A549 (cell line): ENCODE measurements around the gene DCLK1.

ENCODE experiments used
- EP300 ChIP-seq, 2 experiments: fragments of >200 bp; sonication (Bioruptor Twin); formaldehyde crosslinking; IDR thresholded peaks; 2 replicates in 1 of 2; 3 replicates in 1 of 2; pipeline ENCODE4 v1.6.1; 2016 to 2017
- KDM1A ChIP-seq: fragments of 200-600 bp; sonication (generic); IDR thresholded peaks from 2 replicates; pipeline ENCODE4 v1.6.1; 2016; ENCODE audit warnings: low read depth, mild to moderate bottlenecking
- NR3C1 ChIP-seq: fragments of >200 bp; sonication (Bioruptor Twin); formaldehyde crosslinking; IDR thresholded peaks from 3 replicates; pipeline ENCODE4 v1.6.1; 2017
- PHF8 ChIP-seq: fragments of 200-600 bp; sonication (generic); IDR thresholded peaks from 2 replicates; pipeline ENCODE4 v1.6.1; 2016; ENCODE audit warnings: low read depth, mild to moderate bottlenecking, antibody characterized with exemption, moderate library complexity, borderline replicate concordance
- POLR2A ChIP-seq: IDR thresholded peaks from 2 replicates; pipeline ENCODE4 v1.6.1; 2012; ENCODE audit warnings: mild to moderate bottlenecking, low read length
- TP53 ChIP-seq: fragments of 250-450 bp; sonication (Bioruptor Pico); IDR thresholded peaks from 2 replicates; pipeline ENCODE4 v1.5.0; 2021; ENCODE audit warnings: mild to moderate bottlenecking, moderate library complexity
- ZNF302 ChIP-seq: fragments of 250-450 bp; sonication (Bioruptor Pico); IDR thresholded peaks from 2 replicates; pipeline ENCODE4 v1.9.0; 2021; ENCODE audit warnings: inconsistent platforms, mild to moderate bottlenecking, moderate library complexity
- TF ChIP-seq, protein P1 (sequence below): fragments of >200 bp; sonication (Bioruptor Twin); formaldehyde crosslinking; IDR thresholded peaks from 3 replicates; pipeline ENCODE4 v1.5.1; 2016
- TF ChIP-seq, protein P2 (sequence below): IDR thresholded peaks from 2 replicates; pipeline ENCODE4 v1.6.1; 2012
- TF ChIP-seq, protein P3 (sequence below): fragments of 250-450 bp; sonication (Bioruptor Pico); IDR thresholded peaks from 2 replicates; pipeline ENCODE4 v1.5.0; 2020; ENCODE audit warnings: low read depth, mild to moderate bottlenecking, moderate library complexity
- TF ChIP-seq, protein P4 (sequence below): fragments of 450-650 bp; IDR thresholded peaks from 2 replicates; pipeline ENCODE4 v1.6.1; 2014; ENCODE audit warnings: antibody characterized with exemption
- TF ChIP-seq, protein P5 (sequence below): fragments of 150-350 bp; IDR thresholded peaks from 2 replicates; pipeline ENCODE4 v1.6.1; 2014; ENCODE audit warnings: low read depth, mild to moderate bottlenecking, low read length

DNA sequence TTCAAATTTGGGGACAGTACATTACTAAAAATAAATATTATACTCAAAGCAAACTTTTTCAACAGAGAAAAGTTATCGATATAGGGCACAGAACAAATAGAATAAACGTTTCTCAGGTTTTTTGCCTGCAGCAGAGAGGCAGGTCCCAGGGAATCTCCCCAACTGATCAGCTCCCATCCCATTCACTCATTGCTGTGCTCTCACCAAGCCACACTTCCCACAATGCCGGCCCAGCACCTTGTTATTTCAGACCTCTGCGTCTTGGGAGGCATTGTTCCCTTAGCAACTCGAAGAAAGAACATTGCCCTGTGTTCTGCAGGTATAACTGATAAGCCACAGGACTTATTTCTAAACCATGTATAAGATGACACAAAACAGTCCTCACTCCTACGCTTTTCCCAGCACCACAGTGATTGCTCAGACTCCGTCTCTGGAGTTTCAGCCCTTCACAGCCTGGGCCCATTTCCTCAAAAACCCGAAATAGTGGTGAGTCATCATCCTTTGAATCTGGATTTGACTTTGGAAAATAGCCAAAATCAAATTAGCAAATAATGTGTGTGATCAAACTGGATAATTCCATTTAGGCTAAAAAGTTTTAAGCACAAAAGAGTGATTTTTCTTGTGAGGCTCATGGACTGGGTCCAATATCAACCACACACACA is 100.4 kb downstream of the DCLK1 start:
- TF ChIP-seq KDM1A (no peak), NR3C1 (no peak), ZNF302 (CRISPR knock-in tag) (no peak), PHF8 (no peak), POLR2A (no peak), EP300 (IDR thresholded peaks at IDR 0.05) (no peak), TP53 (no peak)
- TF ChIP-seq, protein P1, sequence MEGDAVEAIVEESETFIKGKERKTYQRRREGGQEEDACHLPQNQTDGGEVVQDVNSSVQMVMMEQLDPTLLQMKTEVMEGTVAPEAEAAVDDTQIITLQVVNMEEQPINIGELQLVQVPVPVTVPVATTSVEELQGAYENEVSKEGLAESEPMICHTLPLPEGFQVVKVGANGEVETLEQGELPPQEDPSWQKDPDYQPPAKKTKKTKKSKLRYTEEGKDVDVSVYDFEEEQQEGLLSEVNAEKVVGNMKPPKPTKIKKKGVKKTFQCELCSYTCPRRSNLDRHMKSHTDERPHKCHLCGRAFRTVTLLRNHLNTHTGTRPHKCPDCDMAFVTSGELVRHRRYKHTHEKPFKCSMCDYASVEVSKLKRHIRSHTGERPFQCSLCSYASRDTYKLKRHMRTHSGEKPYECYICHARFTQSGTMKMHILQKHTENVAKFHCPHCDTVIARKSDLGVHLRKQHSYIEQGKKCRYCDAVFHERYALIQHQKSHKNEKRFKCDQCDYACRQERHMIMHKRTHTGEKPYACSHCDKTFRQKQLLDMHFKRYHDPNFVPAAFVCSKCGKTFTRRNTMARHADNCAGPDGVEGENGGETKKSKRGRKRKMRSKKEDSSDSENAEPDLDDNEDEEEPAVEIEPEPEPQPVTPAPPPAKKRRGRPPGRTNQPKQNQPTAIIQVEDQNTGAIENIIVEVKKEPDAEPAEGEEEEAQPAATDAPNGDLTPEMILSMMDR = no peak
- TF ChIP-seq, protein P2, sequence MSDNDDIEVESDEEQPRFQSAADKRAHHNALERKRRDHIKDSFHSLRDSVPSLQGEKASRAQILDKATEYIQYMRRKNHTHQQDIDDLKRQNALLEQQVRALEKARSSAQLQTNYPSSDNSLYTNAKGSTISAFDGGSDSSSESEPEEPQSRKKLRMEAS = no peak
- TF ChIP-seq, protein P3, sequence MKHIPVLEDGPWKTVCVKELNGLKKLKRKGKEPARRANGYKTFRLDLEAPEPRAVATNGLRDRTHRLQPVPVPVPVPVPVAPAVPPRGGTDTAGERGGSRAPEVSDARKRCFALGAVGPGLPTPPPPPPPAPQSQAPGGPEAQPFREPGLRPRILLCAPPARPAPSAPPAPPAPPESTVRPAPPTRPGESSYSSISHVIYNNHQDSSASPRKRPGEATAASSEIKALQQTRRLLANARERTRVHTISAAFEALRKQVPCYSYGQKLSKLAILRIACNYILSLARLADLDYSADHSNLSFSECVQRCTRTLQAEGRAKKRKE (CRISPR knock-in tag) = no peak
- TF ChIP-seq, protein P4, sequence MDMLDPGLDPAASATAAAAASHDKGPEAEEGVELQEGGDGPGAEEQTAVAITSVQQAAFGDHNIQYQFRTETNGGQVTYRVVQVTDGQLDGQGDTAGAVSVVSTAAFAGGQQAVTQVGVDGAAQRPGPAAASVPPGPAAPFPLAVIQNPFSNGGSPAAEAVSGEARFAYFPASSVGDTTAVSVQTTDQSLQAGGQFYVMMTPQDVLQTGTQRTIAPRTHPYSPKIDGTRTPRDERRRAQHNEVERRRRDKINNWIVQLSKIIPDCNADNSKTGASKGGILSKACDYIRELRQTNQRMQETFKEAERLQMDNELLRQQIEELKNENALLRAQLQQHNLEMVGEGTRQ = no peak
- TF ChIP-seq, protein P5, sequence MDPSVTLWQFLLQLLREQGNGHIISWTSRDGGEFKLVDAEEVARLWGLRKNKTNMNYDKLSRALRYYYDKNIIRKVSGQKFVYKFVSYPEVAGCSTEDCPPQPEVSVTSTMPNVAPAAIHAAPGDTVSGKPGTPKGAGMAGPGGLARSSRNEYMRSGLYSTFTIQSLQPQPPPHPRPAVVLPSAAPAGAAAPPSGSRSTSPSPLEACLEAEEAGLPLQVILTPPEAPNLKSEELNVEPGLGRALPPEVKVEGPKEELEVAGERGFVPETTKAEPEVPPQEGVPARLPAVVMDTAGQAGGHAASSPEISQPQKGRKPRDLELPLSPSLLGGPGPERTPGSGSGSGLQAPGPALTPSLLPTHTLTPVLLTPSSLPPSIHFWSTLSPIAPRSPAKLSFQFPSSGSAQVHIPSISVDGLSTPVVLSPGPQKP = no peak
